GM18909 (cell line): Measurements from ENCODE around the gene LMBR1.
"Not testable (repeated sequence)": the region's sequence is repeated elsewhere in the genome, so short reads cannot be mapped to it uniquely, and the experiment has no call there.

Source experiments
- ATAC-seq: cut with Tn5 transposase; IDR thresholded peaks from one replicate; pipeline ENCODE4 v1.9.1; 2021; ENCODE audit warnings: mild to moderate bottlenecking; ENCODE audit not compliant: unreplicated experiment, poor library complexity

The LMBR1 gene

GRCh38 chr7:156668130-156668741 is 224.7 kb downstream of the LMBR1 start:
- no peak for ATAC-seq

- ATAC-seq, result no peak
These were observed 225.9 kb downstream of the LMBR1 start for GRCh38 chr7:156667110-156667426.

DNA sequence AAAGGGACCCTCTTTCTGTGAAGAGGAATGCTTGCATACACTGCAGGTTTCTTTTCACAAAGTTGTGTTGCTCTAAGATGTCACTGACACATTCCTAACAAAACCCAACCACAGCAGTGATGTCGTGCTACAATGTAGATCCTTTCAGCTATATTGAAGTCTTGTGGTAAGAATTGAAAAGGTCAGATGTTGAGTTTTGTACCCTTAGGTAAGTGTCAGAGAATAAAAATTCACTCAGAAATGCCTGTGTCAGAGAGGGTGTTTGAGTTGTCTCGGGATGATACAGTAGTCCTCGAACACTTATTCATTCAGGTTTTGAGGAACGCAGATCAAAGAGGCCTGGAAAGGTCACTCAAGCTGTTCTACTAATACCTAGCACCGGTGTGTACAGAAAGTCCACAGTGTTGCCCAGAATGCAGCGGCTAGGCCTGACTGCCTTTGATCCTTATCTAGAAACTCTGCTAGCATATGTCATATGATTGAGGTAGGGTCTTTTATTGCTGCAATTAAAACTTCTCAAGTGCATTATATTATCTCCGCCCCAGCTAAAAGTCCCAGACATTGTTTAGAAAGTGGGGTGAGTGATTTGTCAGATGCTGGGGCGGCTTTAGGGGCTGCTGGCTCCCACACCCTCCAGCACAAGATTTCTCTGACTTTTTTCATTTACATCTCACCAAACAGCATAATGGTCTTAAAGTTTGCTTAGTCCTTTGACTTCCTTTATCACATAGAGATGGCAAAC is 226.4 kb downstream of the LMBR1 start:
- ATAC-seq, result no peak

DNA sequence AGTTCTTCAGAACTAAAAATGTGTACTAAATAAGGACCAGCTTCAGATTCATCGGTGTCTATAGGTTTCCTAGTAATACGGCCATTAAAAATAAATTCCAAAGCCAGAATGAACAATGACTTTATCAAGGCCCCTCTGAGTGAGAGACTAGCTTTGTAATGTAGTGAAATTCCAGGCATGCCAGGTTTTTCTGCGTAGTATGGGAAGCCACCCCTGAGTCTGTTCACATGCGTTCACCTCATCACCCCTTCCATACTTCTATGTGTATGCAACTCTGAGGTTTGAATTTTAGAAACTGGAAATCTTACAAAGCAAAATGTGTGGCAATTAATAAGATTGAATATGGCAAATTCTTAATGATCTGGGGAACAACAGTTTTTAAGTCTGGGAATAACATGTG is 227.9 kb downstream of the LMBR1 start:
- ATAC-seq, result no peak

- no peak for ATAC-seq
These were observed 230.7 kb downstream of the LMBR1 start for GRCh38 chr7:156662277-156662676.

GRCh38 chr7:156661637-156662036 is 231.3 kb downstream of the LMBR1 start:
- ATAC-seq, result no peak

- ATAC-seq, result no peak
These were observed 233.0 kb downstream of the LMBR1 start for GRCh38 chr7:156659961-156660360.

GRCh38 chr7:156659203-156659602 is 233.8 kb downstream of the LMBR1 start:
- no peak for ATAC-seq

DNA sequence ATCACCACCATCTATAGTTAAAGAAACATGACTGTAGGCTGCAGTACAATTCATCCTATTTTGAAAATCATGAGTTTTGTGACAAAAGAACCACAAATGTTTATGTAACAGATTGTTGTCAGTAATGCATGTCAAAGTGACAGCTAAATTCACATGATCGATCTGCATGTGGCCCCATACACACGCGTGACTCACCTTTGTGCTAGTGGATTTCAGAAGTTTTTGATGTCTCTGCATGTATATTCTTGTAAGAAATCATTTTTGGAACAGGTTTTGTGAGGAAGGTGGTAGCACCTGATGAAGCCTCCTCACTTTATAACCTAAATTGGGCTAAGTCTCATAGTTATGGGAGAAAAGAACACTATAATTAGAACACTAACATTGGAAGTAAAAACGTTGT is 235.3 kb downstream of the LMBR1 start:
- ATAC-seq, result no peak

DNA sequence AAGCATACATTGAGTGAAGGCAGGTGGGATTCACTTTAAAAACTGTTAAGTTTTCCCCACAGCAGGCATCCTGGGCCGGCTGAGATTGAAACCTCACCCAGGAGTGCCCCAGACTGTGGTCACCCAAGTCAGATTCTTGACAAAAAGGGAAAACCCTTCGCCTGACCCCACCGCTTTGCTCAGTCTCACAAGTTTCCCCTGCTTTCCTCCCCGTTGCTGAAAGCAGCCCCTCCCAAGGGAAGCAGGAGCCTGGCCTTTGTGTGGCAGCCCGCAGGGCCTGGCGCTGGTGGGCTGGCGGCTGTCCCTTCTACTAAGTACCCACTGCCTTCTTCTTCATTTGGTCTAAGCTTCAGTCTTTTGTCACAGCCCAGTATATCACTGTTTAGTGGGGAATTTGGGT is 236.4 kb downstream of the LMBR1 start:
- peak; percentile 57 for ATAC-seq

- ATAC-seq, result no peak
These were observed 237.0 kb downstream of the LMBR1 start for GRCh38 chr7:156655983-156656382.

DNA sequence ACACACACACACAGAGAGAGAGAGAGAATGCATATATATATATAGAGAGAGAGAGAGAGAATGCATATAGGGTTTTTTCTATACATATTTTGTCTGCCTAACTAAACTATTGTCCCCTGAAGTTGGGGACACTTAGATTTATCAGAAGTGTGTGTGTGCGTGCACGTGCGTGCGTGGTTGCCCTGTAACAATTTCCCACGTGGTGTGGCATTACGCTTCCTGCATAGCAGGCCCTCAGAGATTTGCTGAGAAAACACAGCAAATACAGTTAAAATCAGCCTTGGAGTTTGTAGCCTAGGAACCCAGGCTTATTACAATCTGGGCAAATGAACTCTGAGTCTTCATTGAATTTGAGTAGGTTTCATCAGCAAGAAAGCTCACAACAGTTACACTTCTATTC is 237.7 kb downstream of the LMBR1 start:
- ATAC-seq, result no peak

DNA sequence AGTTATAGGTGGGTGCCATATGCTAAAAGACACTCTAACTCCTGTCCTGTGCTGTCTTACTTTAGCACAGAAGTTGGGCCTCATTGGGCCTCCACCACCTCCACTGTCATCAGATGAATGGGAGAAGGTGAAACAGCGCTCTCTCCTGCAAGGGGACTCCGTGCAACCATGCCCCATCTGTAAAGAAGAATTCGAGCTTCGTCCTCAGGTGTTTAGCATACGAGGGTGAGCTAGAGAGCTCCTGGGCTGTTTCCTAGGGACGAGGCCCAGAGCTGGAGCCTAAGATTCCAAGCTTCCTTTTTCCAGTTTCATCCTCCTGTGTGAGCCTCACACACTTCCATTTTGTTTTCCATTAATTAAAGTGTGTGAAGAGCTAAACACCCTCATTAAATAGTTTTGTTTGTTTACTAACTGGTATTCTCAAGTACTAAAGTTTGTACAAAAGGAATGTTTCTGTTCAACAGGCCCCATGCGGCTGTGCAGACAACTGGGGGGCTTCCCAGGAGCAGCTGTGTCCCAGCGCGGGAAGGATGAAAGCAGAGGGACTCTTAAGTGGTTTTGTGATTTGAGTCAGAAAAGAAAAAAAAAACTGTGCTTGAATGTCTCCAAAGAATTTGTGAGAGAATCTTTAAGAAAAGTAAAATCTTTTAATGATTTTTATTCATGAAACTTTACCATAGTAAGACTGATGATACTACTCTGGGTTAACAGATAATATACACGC is 238.3 kb downstream of the LMBR1 start:
- no peak for ATAC-seq

- no peak for ATAC-seq
These were observed 240.0 kb downstream of the LMBR1 start for GRCh38 chr7:156652886-156653568.

DNA sequence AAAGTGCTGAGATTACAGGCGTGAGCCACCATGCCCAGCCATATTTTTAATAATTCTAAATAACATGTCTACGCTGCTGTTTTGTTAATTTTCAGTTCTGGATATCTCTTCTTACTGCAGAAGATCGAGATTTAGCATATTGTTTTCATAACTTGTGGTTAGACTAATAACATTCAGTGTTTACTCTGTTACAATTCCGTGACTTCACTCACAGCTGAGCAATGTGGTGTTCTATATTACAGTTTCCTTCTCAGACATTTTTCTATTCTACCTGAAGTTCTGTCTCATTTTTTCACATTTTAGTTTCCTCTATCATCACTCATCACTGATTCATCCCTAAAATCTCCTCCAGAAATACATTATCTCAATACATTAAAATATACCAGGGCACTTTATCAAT is 241.5 kb downstream of the LMBR1 start:
- no peak for ATAC-seq

GRCh38 chr7:156650042-156650441 is 242.9 kb downstream of the LMBR1 start:
- ATAC-seq, result no peak

- ATAC-seq, result not testable (repeated sequence)
These were observed 245.7 kb downstream of the LMBR1 start for GRCh38 chr7:156647330-156647729.

- no peak for ATAC-seq
These were observed 250.5 kb downstream of the LMBR1 start for GRCh38 chr7:156642306-156643045.

DNA sequence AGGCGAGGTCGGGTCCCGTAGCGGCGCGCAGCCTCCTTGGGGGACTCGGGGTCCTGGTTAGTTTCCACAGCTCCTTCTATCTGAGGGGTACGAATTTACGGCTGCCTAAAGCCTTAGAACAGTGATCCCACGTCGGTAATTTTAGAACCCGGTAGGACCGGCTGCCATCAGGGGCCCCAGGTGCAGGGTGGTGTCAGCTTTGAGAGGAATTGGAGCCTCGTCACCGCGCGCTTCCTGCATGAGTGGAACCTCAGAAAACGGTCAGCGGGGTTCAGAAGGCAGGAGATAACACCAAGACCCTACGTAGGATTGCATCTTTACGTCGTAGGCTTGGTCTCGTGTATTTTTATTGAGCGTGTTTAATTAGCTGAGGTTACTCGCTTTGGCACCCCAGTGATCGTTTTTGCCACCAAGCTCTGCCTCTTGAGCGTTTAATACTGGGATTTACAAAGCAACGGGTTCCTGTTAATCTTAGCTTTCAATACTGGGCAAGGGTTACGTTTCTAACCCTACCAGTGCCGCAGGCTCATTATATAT is 252.0 kb downstream of the LMBR1 start:
- peak; percentile 70 for ATAC-seq
